GM12878 (cell line): ENCODE results near the gene PROX2. TPM values are rescaled to one million over a fixed set of nuclear protein-coding genes. Genes with fewer than 3 reads are reported as not detected.
A peak's percentile ranks its signal among the peaks of the same experiment; 100 is the strongest.

ENCODE experiments used
- ATF7 ChIP-seq: fragments of 450-650 bp; IDR thresholded peaks from 2 replicates; pipeline ENCODE4 v1.6.1; 2016; ENCODE audit warnings: low read depth, mild to moderate bottlenecking
- BHLHE40 ChIP-seq, 2 experiments: fragments of 450-650 bp in 1 of 2; IDR thresholded peaks; 2 replicates each; pipeline ENCODE4 v1.6.1; 2011 to 2017; ENCODE audit warnings: low read depth in 2 of 2, borderline replicate concordance in 1 of 2, improper control_type of control experiment in 1 of 2, low read length in 1 of 2, mild to moderate bottlenecking in 1 of 2
- CBX5 ChIP-seq: sonication (generic); IDR thresholded peaks from 2 replicates; pipeline ENCODE4 v1.6.1; 2016; ENCODE audit warnings: low read depth, moderate library complexity, mild to moderate bottlenecking, inconsistent platforms
- EED ChIP-seq: sonication (generic); IDR thresholded peaks from 2 replicates; pipeline ENCODE4 v1.6.1; 2016; ENCODE audit warnings: antibody characterized with exemption, low read depth
- EP300 ChIP-seq, 2 experiments: fragments of 150-350 bp in 1 of 2; IDR thresholded peaks; 2 replicates each; pipeline ENCODE4 v1.6.1; 2011 to 2012; ENCODE audit warnings: low read depth in 2 of 2, low read length in 2 of 2, borderline replicate concordance in 1 of 2, improper control_type of control experiment in 1 of 2, inconsistent platforms in 1 of 2; ENCODE audit not compliant: control insufficient read depth in 1 of 2
- HSF1 ChIP-seq: fragments of 150-350 bp; IDR thresholded peaks from 2 replicates; pipeline ENCODE4 v1.6.1; 2014; ENCODE audit warnings: mild to moderate bottlenecking, low read depth, low read length
- IRF3 ChIP-seq: fragments of 450-650 bp; IDR thresholded peaks from 2 replicates; pipeline ENCODE4 v1.6.1; 2014; ENCODE audit warnings: mild to moderate bottlenecking
- KDM1A ChIP-seq: fragments of 200-600 bp; sonication (generic); IDR thresholded peaks from 2 replicates; pipeline ENCODE4 v1.6.1; 2016; ENCODE audit warnings: borderline replicate concordance
- MTA2 ChIP-seq: fragments of 450-650 bp; IDR thresholded peaks from 2 replicates; pipeline ENCODE4 v1.6.1; 2016; ENCODE audit warnings: low read depth, mild to moderate bottlenecking, moderate library complexity
- NKRF ChIP-seq: fragments of 450-650 bp; conservative IDR thresholded peaks from 2 replicates; pipeline ENCODE4 v1.6.1; 2017; ENCODE audit warnings: mild to moderate bottlenecking, moderate library complexity
- PKNOX1 ChIP-seq: fragments of 450-650 bp; IDR thresholded peaks from 2 replicates; pipeline ENCODE4 v1.6.1; 2016; ENCODE audit warnings: mild to moderate bottlenecking
- POLR2AphosphoS5 ChIP-seq: IDR thresholded peaks from 2 replicates; pipeline ENCODE4 v1.6.1; 2011; ENCODE audit warnings: mild to moderate bottlenecking, low read length, inconsistent platforms
- RELA ChIP-seq: fragments of 450-650 bp; IDR thresholded peaks from 2 replicates; pipeline ENCODE4 v1.8.0; 2014; ENCODE audit warnings: borderline replicate concordance; ENCODE audit not compliant: partially characterized antibody
- ZBTB11 ChIP-seq: fragments of 450-650 bp; formaldehyde crosslinking; IDR thresholded peaks from 2 replicates; pipeline ENCODE4 v1.5.0; 2022; ENCODE audit warnings: mild to moderate bottlenecking, missing genetic modification characterization
- ZBTB4 ChIP-seq: fragments of 450-650 bp; formaldehyde crosslinking; IDR thresholded peaks from 2 replicates; pipeline ENCODE4 v1.4.0; 2022; ENCODE audit warnings: mild to moderate bottlenecking, moderate library complexity
- ZSCAN29 ChIP-seq: fragments of 450-650 bp; IDR thresholded peaks from 2 replicates; pipeline ENCODE4 v1.6.1; 2017; ENCODE audit warnings: mild to moderate bottlenecking, moderate library complexity
- polyA plus RNA-seq, 11 experiments: library from polyadenylated mRNA; depleted of rRNA in 4 of 11; unstranded in 6 of 11; stranded (reverse) in 5 of 11; fragments of >200 nt; fragmentation: Nextera tagmentation in 4 of 11; fragmentation: Illumina TruSeq in 1 of 11; extraction: Ambion mirVana in 4 of 11; extraction: Trizol in 1 of 11; gene quantifications; 1 replicate in 1 of 11; 2 replicates in 10 of 11; pipeline versions ENCODE4 v1.2.1 to v1.2.3, GENCODE V29; 2011 to 2016; ENCODE audit warnings: inconsistent platforms in 2 of 11, missing spikeins in 2 of 11, low read depth in 1 of 11
- total RNA-seq, 4 experiments: library from RNA; depleted of rRNA in 3 of 4; stranded (reverse); fragments of >200 nt in 3 of 4; fragmentation: Illumina TruSeq in 1 of 4; extraction: Trizol in 1 of 4; gene quantifications; 2 replicates each; pipeline versions ENCODE4 v1.2.1 to v1.2.3, GENCODE V29; 2013 to 2021

The PROX2 gene
- total and polyA plus RNA-seq, 10 of the 15 experiments (the other 5 are each of a cell fraction or from before 2014, with no cell fraction given), result 0.04 to 0.42 (median 0.19) TPM

- TF ChIP-seq HSF1 (no peak), EED (peak; percentile 59; the same call in 1 of the 2 replicates), EP300 (IDR thresholded peaks at IDR 0.05; ENCODE audit: borderline replicate concordance in 1 of 2, control insufficient read depth in 1 of 2, low read depth in 2 of 2, low read length in 2 of 2) (no peak), NKRF (peak; percentile 88), PKNOX1 (peak; percentile 48), ZBTB11 (CRISPR knock-in tag) (peak; percentile 81), ZSCAN29 (no peak), RELA (peak; percentile 3), CBX5 (peak; percentile 89), POLR2AphosphoS5 (peak; percentile 86), BHLHE40 (IDR thresholded peaks at IDR 0.05; ENCODE audit: borderline replicate concordance in 1 of 2, low read depth in 2 of 2, low read length in 1 of 2) (peak; percentile 98 to 99), ZBTB4 (no peak), KDM1A (no peak), MTA2 (peak; percentile 63; the same call in 1 of the 2 replicates), ATF7 (peak; percentile 99), IRF3 (no peak)
These were observed 5.6 kb upstream of the PROX2 start, which contains the start of gene DLST (continued) for GRCh38 chr14:74881431-74882102.
